ENCODE results near the gene JPT1. TPM values are rescaled to one million over a fixed set of nuclear protein-coding genes. Genes with fewer than 3 reads are reported as not detected.
"Not testable (repeated sequence)": the region's sequence is repeated elsewhere in the genome, so short reads cannot be mapped to it uniquely, and the experiment has no call there.

Gene JPT1
- total RNA-seq, 1 donor from 2014 or later: 15.0 TPM

GRCh38 chr17:75160211-75160610 is 5.9 kb upstream of the JPT1 start:
- DNase-seq: no peak
- intact Hi-C loops (cut with DNase I): no loop called here
- ATAC-seq (ENCODE audit: poor library complexity): no peak

DNA sequence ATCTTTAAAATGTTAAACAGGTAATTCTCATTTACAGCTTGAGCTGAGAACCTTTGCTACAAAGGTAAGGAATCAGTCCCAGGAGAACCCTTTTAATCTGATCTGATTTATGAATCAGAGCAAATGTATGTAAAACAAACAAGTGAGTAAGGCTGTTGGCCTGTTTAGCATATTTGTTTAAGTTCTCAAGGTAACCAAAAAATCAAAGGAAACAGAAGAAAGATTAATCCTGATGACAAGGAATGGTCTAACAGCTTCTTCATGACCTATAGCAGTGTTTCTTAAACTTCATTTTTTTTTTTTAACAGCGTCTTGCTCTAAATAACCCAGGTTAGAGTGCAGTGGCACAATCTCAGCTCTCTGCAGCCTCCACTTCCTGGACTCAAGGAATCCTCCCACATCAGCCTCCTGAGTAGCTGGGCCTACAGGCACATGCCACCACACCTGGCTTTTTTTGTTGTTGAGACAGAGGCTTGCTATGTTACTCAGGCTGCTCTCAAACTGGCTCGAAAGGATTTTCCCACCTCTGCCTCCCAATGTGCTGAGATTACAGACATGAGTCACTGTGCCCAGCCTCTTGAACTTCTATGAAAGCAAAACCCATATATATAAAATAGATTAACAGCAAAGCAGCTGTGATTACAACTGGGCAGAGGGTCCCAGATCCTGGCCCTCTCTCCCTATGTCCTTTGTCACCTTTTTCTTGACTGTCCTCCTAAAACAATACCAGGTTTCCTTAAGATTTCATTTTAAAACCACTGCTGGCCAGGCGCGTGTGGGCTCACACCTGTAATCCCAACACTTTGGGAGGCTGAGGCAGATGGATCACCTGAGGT is 5.1 kb upstream of the JPT1 start:
- ATAC-seq (ENCODE audit: poor library complexity): no peak
- intact Hi-C loops (cut with DNase I): no loop called here

GRCh38 chr17:75158480-75158879 is 4.2 kb upstream of the JPT1 start:
- DNase-seq; ATAC-seq (ENCODE audit: poor library complexity); intact Hi-C loops (cut with DNase I): not testable (repeated sequence)

More for the DNA sequence above, 5.1 kb upstream of the JPT1 start:
- peak; percentile 6 for DNase-seq

DNA sequence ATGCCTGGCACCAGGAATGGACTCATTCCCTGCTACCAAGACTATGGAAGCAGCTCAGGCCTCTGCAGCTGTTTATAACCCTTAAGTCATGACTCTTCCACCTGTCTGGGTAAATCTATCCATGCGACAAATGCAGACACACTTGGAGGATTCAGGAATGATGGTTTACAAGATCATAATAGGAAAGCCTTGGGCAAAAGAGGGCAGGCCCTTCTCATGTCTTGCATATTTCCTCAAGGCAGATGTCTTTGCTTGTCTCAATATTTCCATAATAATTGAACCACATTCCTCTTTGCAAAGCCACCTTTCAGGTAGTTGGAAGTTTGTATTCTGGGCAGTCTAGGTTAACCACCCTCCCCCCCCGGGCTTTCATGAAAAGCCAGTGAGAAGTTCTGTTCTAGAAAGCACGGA is 884 bp upstream of the JPT1 start:
- no peak for ATAC-seq (ENCODE audit: poor library complexity)
- intact Hi-C loops (cut with DNase I): no loop called here
- DNase-seq: no peak

DNA sequence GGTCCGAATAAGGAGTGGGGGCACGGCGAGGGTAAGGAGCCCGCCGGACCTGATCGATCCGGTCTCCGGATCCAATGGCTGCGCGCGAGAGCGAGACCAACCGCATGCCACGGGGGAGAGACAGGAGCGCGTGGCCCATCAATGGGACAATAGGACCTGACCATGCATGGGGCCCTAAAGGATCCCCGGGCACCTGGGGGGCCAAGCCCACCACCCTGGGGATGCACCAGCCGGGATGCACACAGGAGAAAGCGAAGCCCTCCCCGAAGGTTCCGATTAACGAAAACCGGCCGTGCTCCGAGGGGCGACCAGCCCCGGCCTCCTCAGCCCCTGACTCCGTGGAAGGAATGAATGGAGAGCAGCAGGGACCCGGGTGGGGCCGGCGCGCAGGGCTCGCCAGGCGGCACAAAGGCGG is 525 bp downstream of the JPT1 start:
- ATAC-seq (ENCODE audit: poor library complexity) (no peak), DNase-seq (no peak)
- intact Hi-C loops (cut with DNase I): no loop called here

GRCh38 chr17:75152922-75153779 is 1.2 kb downstream of the JPT1 start:
- DNase-seq: no peak
- ATAC-seq (ENCODE audit: poor library complexity): no peak
- intact Hi-C loops (cut with DNase I): no loop called here

DNA sequence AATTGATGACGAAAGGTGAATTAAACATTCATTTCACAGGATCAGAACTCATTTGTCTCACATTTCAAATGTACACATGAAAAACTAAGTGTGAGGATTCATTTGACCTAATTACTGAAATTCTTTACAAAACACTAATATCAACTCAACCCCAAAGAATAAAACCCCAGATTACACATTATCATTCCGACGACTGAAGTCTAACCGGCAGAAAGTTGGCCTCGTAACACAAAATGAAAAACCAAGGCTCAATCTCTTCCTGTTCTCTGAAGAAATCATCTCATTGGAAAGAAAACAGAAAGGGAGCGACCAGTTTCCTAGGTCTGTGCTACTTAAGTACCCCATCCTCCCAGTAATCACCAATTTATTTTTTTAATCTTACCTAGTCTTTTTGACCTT is 1.8 kb downstream of the JPT1 start:
- DNase-seq (no peak), ATAC-seq (ENCODE audit: poor library complexity) (no peak)
- intact Hi-C loops (cut with DNase I): no loop called here

DNA sequence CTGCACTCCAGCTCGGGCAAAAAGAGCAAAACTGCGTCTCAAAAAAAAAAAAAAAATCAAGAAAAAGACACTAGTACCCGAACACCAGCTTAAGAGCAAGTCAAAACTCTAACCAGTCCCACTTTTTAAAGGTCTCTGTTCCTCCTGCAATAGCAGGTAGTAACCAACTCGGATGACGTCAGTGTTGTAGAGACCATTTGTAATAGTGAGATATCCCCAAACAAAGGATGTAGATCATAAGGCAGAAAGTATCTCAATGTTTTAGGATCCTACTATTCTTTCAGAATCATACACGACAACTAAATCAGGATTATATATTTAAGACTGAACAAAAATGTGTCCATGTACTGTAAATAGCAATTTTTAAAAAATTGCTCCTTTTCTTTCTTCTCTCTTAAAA is 2.4 kb downstream of the JPT1 start:
- intact Hi-C loops (cut with DNase I): no loop called here

DNA sequence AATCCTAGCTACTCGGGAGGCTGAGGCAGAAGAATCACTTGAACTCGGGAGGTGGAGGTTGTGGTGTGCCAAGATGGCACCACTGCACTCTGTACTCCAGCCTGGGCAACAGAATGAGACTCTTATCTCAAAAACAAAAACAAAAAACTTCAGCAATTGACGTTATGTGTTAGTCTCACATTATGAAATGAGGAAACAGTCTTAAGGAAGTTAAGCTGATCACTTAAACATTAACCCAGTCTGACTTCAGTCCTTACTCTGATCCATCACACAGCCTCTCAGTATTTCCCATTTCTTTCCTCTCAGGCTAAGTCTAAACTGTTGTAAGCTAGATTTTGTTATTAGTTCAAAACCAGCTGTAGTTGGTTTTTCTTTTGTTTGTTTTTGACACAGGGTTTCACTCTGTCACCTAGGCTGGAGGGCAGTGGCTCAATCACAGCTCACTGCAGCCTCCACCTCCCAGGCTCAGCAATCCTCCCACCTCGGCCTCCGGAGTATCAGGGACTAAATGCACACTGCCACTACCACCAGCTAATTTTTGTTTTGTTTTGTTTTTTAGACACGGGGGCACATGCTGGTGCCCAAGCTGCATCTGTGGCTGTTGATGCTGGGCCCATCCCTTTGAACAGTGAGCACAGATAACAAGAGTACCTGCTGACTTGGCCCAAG is 6.3 kb downstream of the JPT1 start:
- intact Hi-C loops (cut with DNase I): no loop called here
- DNase-seq (no peak), ATAC-seq (ENCODE audit: poor library complexity) (no peak)

More for the DNA sequence above, 2.4 kb downstream of the JPT1 start:
- ATAC-seq (ENCODE audit: poor library complexity): no peak
- no peak for DNase-seq

DNA sequence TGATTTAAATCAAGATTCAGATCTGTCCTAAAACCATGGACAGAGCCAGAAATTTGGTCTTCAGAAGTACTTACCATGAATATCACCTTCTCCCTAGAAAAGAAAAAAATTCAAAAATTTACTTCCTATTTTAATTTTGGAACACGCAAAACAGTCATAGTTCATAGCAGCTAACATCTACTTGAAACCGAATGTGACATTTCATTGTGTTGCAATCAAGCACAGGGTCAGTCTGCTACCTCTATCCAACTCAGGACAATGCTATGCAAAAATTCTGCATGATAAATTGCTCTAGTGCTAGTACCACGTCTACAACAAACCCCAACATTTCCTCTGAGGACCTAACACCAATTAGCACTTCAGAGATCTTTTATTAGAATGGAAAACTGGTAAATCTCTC is 7.7 kb downstream of the JPT1 start:
- ATAC-seq (ENCODE audit: poor library complexity): no peak
- no peak for DNase-seq
- intact Hi-C loops (cut with DNase I): no loop called here

DNA sequence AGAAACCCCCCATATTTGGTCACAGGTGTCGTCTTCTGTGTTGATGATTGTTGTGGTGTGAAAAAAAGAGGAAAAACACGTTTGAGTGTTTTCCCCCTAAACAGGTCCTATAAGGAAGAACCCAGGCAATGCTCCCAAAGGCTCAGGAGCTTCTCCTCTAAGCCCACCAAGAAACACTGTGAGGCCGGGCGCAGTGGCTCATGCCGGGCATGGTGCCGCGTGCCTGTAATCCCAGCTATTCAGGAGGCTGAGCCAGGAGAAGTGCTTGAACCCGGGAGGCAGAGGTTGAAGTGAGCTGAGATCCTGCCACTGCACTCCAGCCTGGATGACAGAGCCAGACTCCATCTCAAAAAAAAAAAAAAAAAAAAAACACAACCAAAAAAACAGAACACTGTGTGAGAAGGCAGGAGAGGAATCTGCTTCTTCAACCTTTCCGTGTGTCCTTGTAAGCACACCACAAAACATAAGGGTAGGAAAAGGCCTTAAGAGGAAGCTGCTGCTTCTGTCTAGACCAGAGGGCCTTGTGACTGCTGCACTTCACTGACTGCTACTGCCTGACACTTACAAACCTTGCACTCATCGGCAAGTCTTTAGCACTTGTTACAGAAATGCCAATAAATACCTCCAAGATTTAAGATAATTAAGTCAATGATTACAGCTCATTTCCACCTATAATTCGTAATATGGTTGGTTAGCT is 9.3 kb downstream of the JPT1 start:
- ATAC-seq (ENCODE audit: poor library complexity) (no peak), DNase-seq (no peak)
- intact Hi-C loops (cut with DNase I): no loop called here

DNA sequence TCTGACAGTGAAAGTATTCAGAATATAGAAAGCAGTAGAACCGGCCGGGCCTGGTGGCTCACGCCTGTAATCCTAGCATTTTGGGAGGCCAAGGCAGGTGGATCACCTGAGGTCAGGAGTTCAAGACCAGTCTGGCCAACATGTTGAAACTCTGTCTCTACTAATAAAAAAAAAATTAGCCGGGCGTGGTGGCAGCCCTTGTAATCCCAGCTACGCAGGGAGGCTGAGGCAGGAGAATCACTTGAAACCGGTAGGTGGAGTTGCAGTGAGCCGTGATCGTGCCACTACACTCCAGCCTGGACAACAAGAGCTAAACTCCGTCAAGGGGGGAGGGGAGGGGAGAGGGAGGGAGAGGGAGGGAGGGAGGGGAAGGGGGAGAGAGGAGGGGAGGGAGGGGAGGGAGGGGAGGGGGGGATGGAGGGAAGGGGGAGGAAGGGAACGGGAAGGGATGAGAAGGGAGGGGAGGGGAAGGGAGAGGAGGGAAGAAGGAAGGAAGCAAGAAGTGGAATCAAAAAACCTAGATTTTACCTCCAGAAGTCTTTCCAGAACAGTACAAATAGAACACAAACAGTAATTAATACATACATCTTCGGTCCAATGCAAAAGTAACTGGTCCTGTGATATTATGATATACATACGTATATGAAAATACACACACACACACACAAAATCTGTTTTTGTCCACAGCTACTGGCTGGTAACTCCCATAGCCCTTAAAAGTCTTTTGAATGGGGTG is 11.9 kb downstream of the JPT1 start:
- intact Hi-C loops (cut with DNase I): no loop called here
- ATAC-seq (ENCODE audit: poor library complexity) (no peak), DNase-seq (no peak)

DNA sequence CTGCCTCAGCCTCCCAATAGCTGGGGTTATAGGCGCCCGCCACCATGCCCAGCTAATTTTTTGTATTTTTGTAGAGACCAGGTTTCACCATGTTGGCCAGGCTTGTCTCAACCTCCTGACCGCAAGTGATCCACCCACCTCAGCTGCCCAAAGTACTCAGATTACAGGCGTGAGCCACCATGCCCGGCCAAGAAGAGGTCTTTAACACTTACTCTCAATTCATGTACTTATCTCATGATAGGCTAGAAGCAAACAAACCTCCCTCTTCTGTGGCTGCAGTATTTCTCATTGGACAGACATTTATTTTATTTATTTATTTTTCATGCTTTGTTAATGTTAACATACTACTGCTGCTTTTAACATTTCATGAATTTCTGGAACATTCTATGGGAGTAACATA is 15.8 kb downstream of the JPT1 start:
- DNase-seq (no peak), ATAC-seq (ENCODE audit: poor library complexity) (no peak)
- intact Hi-C loops (cut with DNase I): no loop called here

- ATAC-seq (ENCODE audit: poor library complexity); intact Hi-C loops (cut with DNase I); DNase-seq: not testable (repeated sequence)
These were observed 16.6 kb downstream of the JPT1 start for GRCh38 chr17:75137762-75138161.

DNA sequence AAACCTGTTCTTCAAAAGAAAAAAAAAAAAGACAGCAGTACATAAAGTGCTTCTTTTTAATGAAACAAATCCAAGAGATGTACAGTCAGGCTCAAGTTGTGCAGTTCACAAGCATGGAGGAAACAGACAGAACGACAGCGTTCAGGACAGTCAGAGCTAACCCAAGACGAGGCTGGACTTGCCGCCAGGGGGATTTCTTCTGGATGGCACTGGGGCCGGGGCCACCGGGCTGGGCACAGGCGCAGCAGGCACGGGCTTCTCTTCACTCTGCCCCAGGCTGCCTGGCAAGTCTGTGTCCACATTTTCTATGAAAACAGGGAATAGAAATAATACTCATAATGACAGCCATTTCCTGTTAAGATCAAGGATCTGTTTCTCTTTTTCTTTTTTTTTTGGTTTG is 18.4 kb downstream of the JPT1 start:
- DNase-seq: no peak
- ATAC-seq (ENCODE audit: poor library complexity): no peak
- intact Hi-C loops (cut with DNase I): no loop called here

DNA sequence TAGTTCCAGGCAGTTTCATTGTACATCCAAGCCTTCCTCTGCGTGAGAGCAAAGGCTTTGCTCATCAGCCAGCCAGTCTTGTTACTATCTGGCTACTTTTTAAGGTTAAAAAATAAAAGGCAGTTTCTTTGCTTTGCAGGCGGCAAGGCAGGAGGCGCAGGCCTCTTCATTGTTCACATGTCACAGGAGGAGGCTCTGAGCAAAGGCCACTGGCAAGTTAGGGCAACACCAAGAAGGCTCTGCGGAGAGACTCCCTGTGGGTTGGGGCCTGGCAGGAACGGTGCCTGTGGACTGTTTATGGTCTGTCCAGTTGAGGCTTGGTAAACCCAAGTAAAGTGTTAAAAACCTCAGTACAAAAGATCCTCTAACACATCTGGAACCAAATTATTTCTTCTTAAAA is 18.9 kb downstream of the JPT1 start:
- DNase-seq: no peak
- intact Hi-C loops (cut with DNase I): no loop called here
- no peak for ATAC-seq (ENCODE audit: poor library complexity)

- DNase-seq: peak; percentile 3
- intact Hi-C loops (cut with DNase I); ATAC-seq (ENCODE audit: poor library complexity): not testable (repeated sequence)
These were observed 20.5 kb downstream of the JPT1 start for GRCh38 chr17:75133607-75134347.

All from Right ventricle myocardium superior (tissue), 1 donor.